ENCODE results near the gene TIMM13. TPM values are rescaled to one million over a fixed set of nuclear protein-coding genes. Genes with fewer than 3 reads are reported as not detected.
A peak's percentile ranks its signal among the peaks of the same experiment; 100 is the strongest.
"Not testable (repeated sequence)": the region's sequence is repeated elsewhere in the genome, so short reads cannot be mapped to it uniquely, and the experiment has no call there.

Gene TIMM13
- polyA plus RNA-seq (2012; ENCODE audit: missing spikeins): 16.9 TPM

DNA sequence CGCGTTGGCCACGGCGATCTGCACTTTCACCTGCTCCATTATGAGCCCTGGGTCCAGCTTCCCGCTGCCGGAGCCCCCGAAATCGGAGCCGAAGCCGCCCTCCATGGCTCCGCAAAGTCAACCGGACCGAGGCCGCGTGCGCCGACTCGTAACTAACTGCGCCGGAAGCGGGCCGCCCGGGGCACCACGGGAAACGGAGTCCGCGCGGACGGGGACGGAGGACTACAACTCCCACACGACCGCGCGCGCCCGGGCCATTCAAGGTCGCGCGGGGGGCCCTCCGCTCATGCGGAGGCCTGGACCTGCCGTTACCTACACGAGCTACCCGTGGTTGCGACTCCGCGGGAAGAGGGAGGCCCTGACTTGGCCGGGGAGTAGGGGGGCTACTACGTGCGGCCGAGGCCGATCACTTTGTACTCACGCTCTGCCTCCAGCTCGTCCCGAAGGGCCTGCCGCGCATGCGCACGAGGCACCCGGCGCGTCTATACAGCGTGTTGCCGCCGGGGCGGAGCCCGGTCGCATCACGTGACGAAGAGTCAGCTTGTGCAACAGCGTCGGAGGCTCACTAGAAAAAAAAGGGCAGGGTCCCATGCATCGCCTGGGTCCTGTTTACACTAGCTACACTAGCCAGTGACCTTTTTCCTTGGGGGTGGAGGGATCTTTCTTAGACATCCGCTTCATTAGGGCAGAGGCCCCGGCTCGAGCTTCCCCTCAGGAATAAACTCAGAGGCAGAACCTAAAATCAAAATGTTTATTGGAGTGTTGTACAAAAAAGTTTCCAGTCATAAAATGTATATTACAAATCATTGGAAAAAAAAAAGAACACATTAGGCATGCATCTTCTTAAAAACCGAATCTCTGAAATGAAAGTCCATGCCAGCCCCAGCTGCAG is at the start of gene TIMM13:
TIMM13 (minus strand) TSS at position 158 of the 892 bp plus-strand sequence; CDS start at position 105, 53 bp downstream.
- FAIRE-seq (peak; percentile 99), DNase-seq (ENCODE audit: insufficient read length) (peak; percentile 97)
- TF ChIP-seq POLR2AphosphoS5 (IDR thresholded peaks at IDR 0.05; ENCODE audit: low read depth, low read length): peak; percentile 75
- peak; percentile 75 for TF ChIP-seq POLR2A (IDR thresholded peaks at IDR 0.05; ENCODE audit: low read depth, low read length)
- TF ChIP-seq TAF1 (IDR thresholded peaks at IDR 0.05; ENCODE audit: borderline replicate concordance, low read depth, low read length): no peak

DNA sequence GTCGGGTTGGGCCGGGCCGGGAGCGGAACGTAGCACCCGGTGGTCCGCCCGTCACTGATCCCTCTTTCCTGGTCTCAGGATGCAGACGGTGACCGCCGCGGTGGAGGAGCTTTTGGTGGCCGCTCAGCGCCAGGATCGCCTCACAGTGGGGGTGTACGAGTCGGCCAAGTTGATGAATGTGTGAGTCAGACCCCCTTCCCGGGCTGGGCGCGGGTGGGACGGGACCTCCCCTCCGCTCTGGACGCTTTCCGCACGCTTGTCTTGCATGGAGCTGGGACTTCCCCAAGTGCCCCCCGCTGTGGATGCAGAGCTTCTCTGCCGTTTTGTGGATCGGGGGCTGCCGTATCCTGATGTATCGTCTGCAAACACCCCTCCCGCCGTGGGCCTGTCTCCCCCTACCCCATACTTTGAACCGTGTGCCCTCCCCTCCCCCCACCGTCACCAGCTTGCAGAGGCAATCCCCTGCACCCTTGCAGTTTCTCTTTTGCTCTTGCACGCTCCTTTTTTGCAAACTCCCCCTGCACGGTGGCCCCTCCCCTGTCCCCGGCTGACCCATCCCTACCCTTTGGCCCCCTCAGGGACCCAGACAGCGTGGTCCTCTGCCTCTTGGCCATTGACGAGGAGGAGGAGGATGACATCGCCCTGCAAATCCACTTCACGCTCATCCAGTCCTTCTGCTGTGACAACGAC is 49.2 kb upstream of the TIMM13 start:
- DNase-seq (ENCODE audit: insufficient read length) (no peak), FAIRE-seq (peak; percentile 75)
- TF ChIP-seq POLR2A (IDR thresholded peaks at IDR 0.05; ENCODE audit: low read depth, low read length) (0 out of 2 replicates have a peak, but pooled peaks have one; percentile 36), POLR2AphosphoS5 (IDR thresholded peaks at IDR 0.05; ENCODE audit: low read depth, low read length) (peak; percentile 62), TAF1 (IDR thresholded peaks at IDR 0.05; ENCODE audit: borderline replicate concordance, low read depth, low read length) (no peak)

DNA sequence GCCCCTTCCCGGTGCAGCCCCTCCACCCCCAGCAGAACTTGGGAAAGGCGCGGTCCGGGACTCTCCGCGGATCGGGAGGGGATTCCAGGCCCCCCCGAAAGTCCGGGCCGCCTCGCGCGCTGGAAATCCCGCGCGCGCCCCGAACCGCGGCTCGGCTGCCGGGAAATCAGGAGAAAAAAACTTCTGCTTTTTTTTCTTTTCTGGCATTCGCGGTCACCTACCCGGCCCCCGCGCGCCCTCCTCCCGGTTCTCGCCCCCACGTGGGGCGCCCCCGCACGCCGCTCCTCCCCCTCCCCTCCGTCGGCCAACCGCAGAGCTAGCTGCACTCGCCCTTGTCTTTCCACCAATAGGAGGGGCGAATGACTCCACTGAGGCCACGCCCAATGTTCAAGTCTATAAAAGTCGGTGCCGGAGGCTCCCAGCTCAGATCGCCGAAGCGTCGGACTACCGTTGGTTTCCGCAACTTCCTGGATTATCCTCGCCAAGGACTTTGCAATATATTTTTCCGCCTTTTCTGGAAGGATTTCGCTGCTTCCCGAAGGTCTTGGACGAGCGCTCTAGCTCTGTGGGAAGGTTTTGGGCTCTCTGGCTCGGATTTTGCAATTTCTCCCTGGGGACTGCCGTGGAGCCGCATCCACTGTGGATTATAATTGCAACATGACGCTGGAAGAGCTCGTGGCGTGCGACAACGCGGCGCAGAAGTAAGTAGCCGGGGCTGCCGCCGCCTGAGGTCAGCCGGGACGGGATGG is 48.5 kb upstream of the TIMM13 start, which contains the start of gene GADD45B:
GADD45B (plus strand) TSS at position 426 of the 749 bp plus-strand sequence; CDS start at position 658, 232 bp downstream.
- DNase-seq (ENCODE audit: insufficient read length): peak; percentile 95
- FAIRE-seq: peak; percentile 97
- TF ChIP-seq TAF1 (IDR thresholded peaks at IDR 0.05; ENCODE audit: borderline replicate concordance, low read depth, low read length) (peak; percentile 100), POLR2A (IDR thresholded peaks at IDR 0.05; ENCODE audit: low read depth, low read length) (peak; percentile 100), POLR2AphosphoS5 (IDR thresholded peaks at IDR 0.05; ENCODE audit: low read depth, low read length) (peak; percentile 100)

DNA sequence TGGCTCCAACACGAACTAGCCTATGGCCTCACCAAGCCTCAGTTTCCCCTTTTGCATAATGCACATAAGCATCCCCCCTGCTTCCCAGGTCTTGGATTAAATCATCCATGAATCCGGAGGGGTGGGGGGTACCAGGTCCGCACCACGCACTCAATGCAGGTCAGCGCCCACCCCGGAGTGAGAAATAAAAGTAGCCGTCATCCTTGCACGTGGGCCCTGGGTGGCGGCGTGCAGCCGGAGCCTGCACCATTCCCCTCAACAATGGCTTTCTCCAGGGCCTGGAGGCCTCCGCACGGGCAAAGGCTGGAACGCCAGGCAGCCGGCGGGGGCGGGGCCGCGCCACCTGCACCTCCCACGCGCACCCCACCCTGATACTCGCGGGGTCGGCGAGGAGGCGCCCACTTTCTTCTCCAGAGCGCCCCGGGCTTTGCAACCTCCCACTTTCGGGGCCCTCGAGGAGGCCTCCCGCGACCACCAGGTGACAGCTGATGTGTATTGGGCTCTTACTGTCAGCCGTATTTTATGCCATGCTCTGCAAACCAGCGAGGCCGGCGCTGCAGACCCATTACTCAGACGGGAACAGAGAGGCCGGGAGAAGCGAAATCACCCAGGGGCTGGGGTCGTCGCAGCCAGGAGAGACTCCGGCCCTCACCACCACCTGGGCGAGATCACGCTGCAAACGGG is 47.8 kb upstream of the TIMM13 start:
- DNase-seq (ENCODE audit: insufficient read length): no peak
- FAIRE-seq: peak; percentile 46
- no peak for TF ChIP-seq POLR2A (IDR thresholded peaks at IDR 0.05; ENCODE audit: low read depth, low read length)
- 0 out of 2 replicates have a peak, but pooled peaks have one; percentile 30 for TF ChIP-seq TAF1 (IDR thresholded peaks at IDR 0.05; ENCODE audit: borderline replicate concordance, low read depth, low read length)
- TF ChIP-seq POLR2AphosphoS5 (IDR thresholded peaks at IDR 0.05; ENCODE audit: low read depth, low read length): no peak

DNA sequence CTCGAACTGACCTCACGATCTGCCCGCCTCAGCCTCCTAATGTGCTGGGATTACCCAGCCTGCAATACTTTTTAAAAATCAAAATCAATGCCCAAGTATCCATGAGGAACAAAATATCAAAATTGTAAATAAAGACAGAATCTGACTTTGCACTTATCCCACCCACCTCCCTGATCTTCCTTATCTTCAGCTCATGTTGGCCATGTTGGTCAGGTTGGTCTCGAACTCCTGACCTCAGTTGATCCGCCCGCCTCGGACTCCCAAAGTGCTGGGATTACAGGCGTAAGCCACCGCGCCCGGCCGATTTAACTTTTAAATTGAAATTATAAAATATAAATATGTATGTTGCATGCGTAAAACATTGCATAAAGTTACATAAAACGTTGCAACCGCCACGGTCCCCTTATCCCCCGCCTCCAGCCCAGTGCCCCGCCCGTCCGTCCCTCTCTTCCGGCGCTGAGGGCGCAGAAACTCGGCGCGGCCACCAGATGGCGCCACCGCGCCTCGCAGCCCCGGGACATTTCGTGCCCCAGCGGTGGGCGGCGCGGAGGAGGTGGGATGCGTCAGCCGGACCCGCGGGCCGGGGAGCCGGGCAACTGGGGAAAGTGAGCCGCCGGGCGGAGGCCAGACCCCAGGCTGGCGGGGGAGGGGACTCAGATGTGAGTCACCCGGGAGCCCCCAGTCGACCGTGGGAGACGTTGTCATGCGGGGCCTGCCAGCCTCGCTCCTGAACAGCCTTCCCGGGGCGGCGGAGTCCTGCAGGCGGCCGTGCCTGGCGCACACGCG is 47.0 kb upstream of the TIMM13 start:
- peak; percentile 91 for FAIRE-seq
- DNase-seq (ENCODE audit: insufficient read length): peak; percentile 86
- no peak for TF ChIP-seq POLR2AphosphoS5 (IDR thresholded peaks at IDR 0.05; ENCODE audit: low read depth, low read length)

DNA sequence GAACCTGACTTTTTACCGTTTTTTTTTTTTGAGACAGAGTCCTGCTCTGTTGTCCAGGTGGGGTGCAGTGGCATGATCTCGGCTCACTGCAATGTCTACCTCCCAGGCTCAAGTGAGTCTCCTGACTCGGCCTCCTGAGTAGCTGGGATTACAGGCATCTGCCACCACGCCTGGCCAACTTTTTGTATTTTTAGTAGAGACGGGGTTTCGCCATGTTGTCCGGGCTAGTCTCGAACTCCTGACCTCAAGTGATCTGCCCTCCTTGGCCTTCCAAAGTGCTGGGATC is 42.5 kb upstream of the TIMM13 start:
- not testable (repeated sequence) for DNase-seq (ENCODE audit: insufficient read length); FAIRE-seq

DNA sequence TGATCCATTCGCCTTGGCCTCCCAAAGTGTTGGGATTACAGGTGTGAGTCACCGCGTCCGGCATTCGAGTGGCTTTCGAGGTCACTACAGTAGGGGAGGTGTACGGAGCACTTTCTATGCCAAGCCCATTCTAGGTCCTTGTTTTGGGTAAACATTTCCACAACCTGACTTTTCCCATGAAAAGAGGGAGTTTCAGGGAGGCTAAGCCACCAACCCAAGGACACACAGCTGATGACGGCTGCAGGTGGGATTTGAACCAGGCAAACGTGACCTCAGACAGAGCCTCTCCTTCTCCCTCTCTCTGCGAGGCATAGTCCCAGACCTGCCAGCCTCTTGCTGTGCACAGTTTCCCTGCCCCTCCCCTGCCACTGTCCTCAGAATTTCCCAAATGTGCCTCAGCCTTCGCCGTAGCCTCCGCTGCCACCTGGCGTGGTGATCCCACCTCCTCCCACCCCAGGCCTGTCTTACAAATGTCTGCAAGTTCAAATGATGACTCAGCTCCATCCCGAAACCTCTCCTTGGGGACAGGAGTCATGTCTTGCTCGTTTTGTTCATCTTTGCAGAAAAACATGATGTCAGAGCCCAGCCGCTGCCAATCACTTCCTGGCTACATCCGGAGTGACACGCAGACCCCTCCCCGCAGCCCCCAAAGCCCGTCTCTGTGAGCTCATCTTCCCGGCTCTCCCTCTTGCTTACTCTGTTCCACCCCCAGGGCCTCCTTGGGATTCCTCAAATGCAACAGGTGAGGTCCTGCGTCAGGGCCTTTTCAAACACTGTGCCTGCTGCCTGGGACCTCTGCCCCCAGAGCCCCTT is 41.9 kb upstream of the TIMM13 start:
- FAIRE-seq (peak; percentile 76), DNase-seq (ENCODE audit: insufficient read length) (no peak)
- no peak for TF ChIP-seq TAF1 (IDR thresholded peaks at IDR 0.05; ENCODE audit: borderline replicate concordance, low read depth, low read length)
- no peak for TF ChIP-seq POLR2AphosphoS5 (IDR thresholded peaks at IDR 0.05; ENCODE audit: low read depth, low read length)
- no peak for TF ChIP-seq POLR2A (IDR thresholded peaks at IDR 0.05; ENCODE audit: low read depth, low read length)

DNA sequence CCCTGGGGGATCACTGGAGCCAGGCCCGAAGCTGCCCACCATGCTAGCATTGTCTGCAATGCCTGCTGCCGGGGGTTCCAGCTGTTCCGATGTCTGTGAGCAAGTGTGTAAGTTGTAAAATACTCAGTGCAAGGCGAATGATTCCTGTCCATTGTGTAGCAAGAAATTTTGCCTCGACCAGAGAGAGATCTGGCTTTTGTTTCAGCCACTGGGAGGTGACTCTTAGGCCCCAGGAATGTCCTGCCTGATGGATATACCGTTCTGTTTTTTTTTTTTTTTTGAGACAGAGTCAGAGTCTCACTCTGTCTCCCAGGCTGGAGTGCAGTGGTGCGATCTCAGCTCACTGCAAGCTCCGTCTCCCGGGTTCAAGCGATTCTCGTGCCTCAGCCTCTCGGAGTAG is 41.2 kb upstream of the TIMM13 start:
- DNase-seq (ENCODE audit: insufficient read length): no peak
- no peak for FAIRE-seq
- TF ChIP-seq POLR2A (IDR thresholded peaks at IDR 0.05; ENCODE audit: low read depth, low read length) (no peak), POLR2AphosphoS5 (IDR thresholded peaks at IDR 0.05; ENCODE audit: low read depth, low read length) (no peak), TAF1 (IDR thresholded peaks at IDR 0.05; ENCODE audit: borderline replicate concordance, low read depth, low read length) (no peak)

DNA sequence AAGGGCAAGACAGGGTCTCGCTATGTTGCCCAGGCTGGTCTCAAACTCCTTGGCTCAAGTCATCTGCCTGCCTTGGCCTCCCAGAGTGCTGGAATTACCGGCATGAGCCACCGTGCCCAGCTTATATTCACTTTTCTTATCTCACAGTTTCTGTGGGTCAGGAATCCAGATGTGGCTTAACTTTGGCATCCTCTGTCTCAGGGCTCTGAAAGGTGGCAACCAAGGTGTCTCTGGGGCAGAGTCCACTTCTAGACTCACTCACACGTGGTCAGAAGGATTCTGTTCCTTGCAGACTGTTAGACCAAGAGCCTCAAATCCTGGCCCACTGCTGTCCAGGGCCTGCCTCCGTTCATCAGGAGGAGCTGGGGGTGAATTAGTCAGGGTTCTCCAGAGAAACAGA is 37.0 kb upstream of the TIMM13 start:
- no peak for FAIRE-seq

DNA sequence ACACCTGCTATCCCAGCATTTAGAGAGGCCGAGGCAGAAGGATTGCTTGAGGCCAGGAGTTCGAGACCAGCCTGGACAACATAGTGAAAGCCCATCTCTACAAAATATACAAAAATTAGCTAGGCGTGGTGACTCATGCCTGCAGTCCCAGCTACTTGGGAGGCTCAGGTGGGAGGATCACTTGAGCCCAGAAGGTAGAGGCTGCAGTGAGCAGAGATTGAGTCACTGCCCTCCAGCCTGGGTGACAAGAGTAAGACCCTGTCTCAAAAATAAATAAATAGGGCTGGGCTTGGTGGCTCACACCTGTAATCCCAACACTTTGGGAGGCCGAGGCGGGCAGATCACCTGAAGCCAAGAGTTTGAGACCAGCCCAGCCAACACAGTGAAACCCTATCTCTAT is 36.3 kb upstream of the TIMM13 start:
- not testable (repeated sequence) for DNase-seq (ENCODE audit: insufficient read length); FAIRE-seq

More for the DNA sequence above, 37.0 kb upstream of the TIMM13 start:
- DNase-seq (ENCODE audit: insufficient read length): no peak
- no peak for TF ChIP-seq POLR2AphosphoS5 (IDR thresholded peaks at IDR 0.05; ENCODE audit: low read depth, low read length)
- TF ChIP-seq POLR2A (IDR thresholded peaks at IDR 0.05; ENCODE audit: low read depth, low read length): no peak
- TF ChIP-seq TAF1 (IDR thresholded peaks at IDR 0.05; ENCODE audit: borderline replicate concordance, low read depth, low read length): no peak

Data from GM12892 (cell line).